Glutamatergic neuron (in vitro differentiated cells): ENCODE data around the gene SHOC2. TPM values are rescaled to one million over a fixed set of nuclear protein-coding genes. Genes with fewer than 3 reads are reported as not detected.

Source experiments
- DNase-seq: peaks from one replicate; pipeline ENCODE4 v3.0.0; 2022
- H3K27ac Mint-ChIP-seq: one replicate; pipeline ENCODE4 v1.8.0; 2020; ENCODE audit warnings: mild to moderate bottlenecking, mixed read lengths, inconsistent platforms; ENCODE audit not compliant: unreplicated experiment
- H3K27me3 Mint-ChIP-seq: one replicate; pipeline ENCODE4 v1.8.0; 2020; ENCODE audit warnings: mild to moderate bottlenecking, moderate library complexity, mixed read lengths, inconsistent platforms; ENCODE audit not compliant: unreplicated experiment
- H3K36me3 Mint-ChIP-seq: one replicate; pipeline ENCODE4 v1.8.0; 2020; ENCODE audit warnings: mild to moderate bottlenecking, mixed read lengths, inconsistent platforms; ENCODE audit not compliant: unreplicated experiment
- H3K4me1 Mint-ChIP-seq: one replicate; pipeline ENCODE4 v1.8.0; 2020; ENCODE audit warnings: mild to moderate bottlenecking, low read depth, mixed read lengths, inconsistent platforms; ENCODE audit not compliant: unreplicated experiment
- H3K4me3 Mint-ChIP-seq: one replicate; pipeline ENCODE4 v1.8.0; 2020; ENCODE audit warnings: mild to moderate bottlenecking, mixed read lengths, inconsistent platforms; ENCODE audit not compliant: unreplicated experiment
- H3K9me3 Mint-ChIP-seq: one replicate; pipeline ENCODE4 v1.8.0; 2020; ENCODE audit warnings: mild to moderate bottlenecking, moderate library complexity, mixed read lengths, inconsistent platforms; ENCODE audit not compliant: unreplicated experiment
- CTCF ChIP-seq: fragments of 200-600 bp; sonication (generic); IDR thresholded peaks from one replicate; pipeline ENCODE4 v1.5.0; 2021; ENCODE audit not compliant: partially characterized antibody, unreplicated experiment
- long read RNA-seq: library from polyadenylated mRNA; unstranded; transcript quantifications from one replicate; pipeline ENCODE4 v2.0.0, GENCODE V29; 2020; ENCODE audit not compliant: unreplicated experiment
- total RNA-seq: library from RNA; stranded (reverse); fragmentation: NEBNext Ultra II Directional; extraction: Animal tissue kit (Norgen Biotek cat#: 25700); gene quantifications from one replicate; pipeline ENCODE4 v1.2.1, GENCODE V29; 2021; ENCODE audit not compliant: unreplicated experiment

SHOC2 gene
- 98.3 TPM for total RNA-seq
- long read RNA-seq, partial matches to known transcripts, result 2 of 4 reads
- long read RNA-seq, other reads (novel, unspliced or antisense), result 2 of 4 reads

- peak within 1 kb of the TSS; percentile 96 for H3K4me3 Mint-ChIP-seq
- H3K27ac Mint-ChIP-seq, result peak within 1 kb of the TSS; percentile 96
- peaks cover 18% of the 10 kb centered on the region for H3K4me1 Mint-ChIP-seq
- H3K9me3 Mint-ChIP-seq, result peaks cover 7% of the 10 kb centered on the region
- no peaks in the 10 kb centered on the region for H3K36me3 Mint-ChIP-seq
- DNase-seq, result peak; percentile 96
- TF ChIP-seq CTCF, result no peak
- H3K27me3 Mint-ChIP-seq, result peaks cover 13% of the 10 kb centered on the region
Measured at GRCh38 chr10:110919349-110919931, at the start of gene SHOC2. Gene SHOC2 (plus strand): TSS chr10:110919604. CDS start chr10:110964359, 44,755 bp downstream.

GRCh38 chr10:110870823-110871297 lies 48.5 kb upstream of the SHOC2 start:
- no peak for TF ChIP-seq CTCF
- Mint-ChIP-seq H3K27me3 (peaks cover 12% of the 10 kb centered on the region), H3K4me3 (peak overlapping the region; percentile 93), H3K4me1 (peaks cover 33% of the 10 kb centered on the region), H3K9me3 (peaks cover 15% of the 10 kb centered on the region), H3K36me3 (no peaks in the 10 kb centered on the region), H3K27ac (peak overlapping the region; percentile 95)
- DNase-seq, result no peak

GRCh38 chr10:110871298-110872084 lies 47.9 kb upstream of the SHOC2 start, which contains the start of gene PDCD4:
Gene PDCD4 (plus strand): TSS chr10:110871928. CDS start chr10:110876028, 4,100 bp downstream.
- DNase-seq, result peak; percentile 100
- no peak for TF ChIP-seq CTCF
- Mint-ChIP-seq H3K4me1 (peaks cover 29% of the 10 kb centered on the region), H3K36me3 (no peaks in the 10 kb centered on the region), H3K27ac (peak within 1 kb of the TSS; percentile 95), H3K4me3 (peak within 1 kb of the TSS; percentile 93), H3K9me3 (peaks cover 15% of the 10 kb centered on the region), H3K27me3 (peaks cover 12% of the 10 kb centered on the region)

GRCh38 chr10:110872145-110872983 lies 47.0 kb upstream of the SHOC2 start:
- H3K36me3 Mint-ChIP-seq, result no peaks in the 10 kb centered on the region
- H3K4me1 Mint-ChIP-seq, result peaks cover 26% of the 10 kb centered on the region
- peak overlapping the region; percentile 78 for H3K27ac Mint-ChIP-seq
- H3K4me3 Mint-ChIP-seq, result peak overlapping the region; percentile 88
- no peak for TF ChIP-seq CTCF
- peak; percentile 84 for DNase-seq
- peaks cover 12% of the 10 kb centered on the region for H3K27me3 Mint-ChIP-seq
- H3K9me3 Mint-ChIP-seq, result peaks cover 15% of the 10 kb centered on the region
